Activated T-cell treated with anti-CD3 and anti-CD28 coated beads, Interleukin-2, amount 50 U/mL, for 48 hours (primary cell): Measurements from ENCODE around the gene HOXD12.

Experiments
- DNase-seq, 2 experiments: peaks; one replicate each; pipeline ENCODE4 v3.0.0-alpha.2; 2020

HOXD12 gene

GRCh38 chr2:176132205-176133171 lies 32.9 kb downstream of the HOXD12 start:
- DNase-seq, result peak in 1 of 2 experiments; percentile 23

GRCh38 chr2:176133389-176133788 lies 33.8 kb downstream of the HOXD12 start:
- no peak for DNase-seq

- DNase-seq, result no peak
Observed at GRCh38 chr2:176134035-176134434, 34.4 kb downstream of the HOXD12 start.

- DNase-seq, result no peak
Observed at GRCh38 chr2:176135035-176135440, 35.4 kb downstream of the HOXD12 start.

GRCh38 chr2:176136374-176137251 lies 37.0 kb downstream of the HOXD12 start:
- DNase-seq, result peak in 1 of 2 experiments; percentile 36

GRCh38 chr2:176137252-176137580 lies 37.6 kb downstream of the HOXD12 start:
- DNase-seq, result no peak

GRCh38 chr2:176137906-176138305 lies 38.3 kb downstream of the HOXD12 start:
- DNase-seq, result no peak

GRCh38 chr2:176138526-176138922 lies 38.9 kb downstream of the HOXD12 start:
- DNase-seq, result peak in 1 of 2 experiments; percentile 7

GRCh38 chr2:176138923-176139660 lies 39.5 kb downstream of the HOXD12 start:
- peak; percentile 20 to 25 for DNase-seq

- DNase-seq, result no peak
Observed at GRCh38 chr2:176139661-176140512, 40.3 kb downstream of the HOXD12 start.

- DNase-seq, result peak; percentile 82 to 85
Observed at GRCh38 chr2:176140513-176141317, 41.1 kb downstream of the HOXD12 start.

GRCh38 chr2:176142281-176142680 lies 42.7 kb downstream of the HOXD12 start:
- DNase-seq, result no peak

- no peak for DNase-seq
Observed at GRCh38 chr2:176145085-176145969, 45.7 kb downstream of the HOXD12 start.

GRCh38 chr2:176146101-176146500 lies 46.5 kb downstream of the HOXD12 start:
- DNase-seq, result no peak

GRCh38 chr2:176146645-176147044 lies 47.0 kb downstream of the HOXD12 start:
- no peak for DNase-seq

- DNase-seq, result no peak
Observed at GRCh38 chr2:176147210-176147799, 47.7 kb downstream of the HOXD12 start.

GRCh38 chr2:176147800-176148496 lies 48.4 kb downstream of the HOXD12 start:
- no peak for DNase-seq

- no peak for DNase-seq
Observed at GRCh38 chr2:176148751-176149421, 49.3 kb downstream of the HOXD12 start.
